HEK293 (cell line): ENCODE data around the gene FHL1.

ENCODE experiments used
- BCL6B ChIP-seq: fragments of 450-650 bp; formaldehyde crosslinking; IDR thresholded peaks from 2 replicates; pipeline ENCODE4 v1.5.1; 2017; ENCODE audit warnings: missing biosample characterization, missing genetic modification characterization
- CTCF ChIP-seq: fragments of 450-650 bp; formaldehyde crosslinking; IDR thresholded peaks from 2 replicates; pipeline ENCODE4 v1.5.1; 2016; ENCODE audit warnings: missing biosample characterization, missing genetic modification characterization
- GFI1B ChIP-seq: fragments of 450-650 bp; formaldehyde crosslinking; IDR thresholded peaks from 2 replicates; pipeline ENCODE4 v1.5.1; 2016; ENCODE audit warnings: missing biosample characterization, missing genetic modification characterization
- HOXC10 ChIP-seq: sonication (generic); formaldehyde crosslinking; IDR thresholded peaks from 2 replicates; pipeline ENCODE4 v1.8.1; 2023; ENCODE audit warnings: mild to moderate bottlenecking, missing genetic modification reagents
- IKZF3 ChIP-seq: fragments of 450-650 bp; IDR thresholded peaks from 2 replicates; pipeline ENCODE4 v1.5.0; 2018; ENCODE audit warnings: missing biosample characterization, mild to moderate bottlenecking, missing genetic modification characterization, moderate library complexity
- KLF1 ChIP-seq: fragments of 450-650 bp; formaldehyde crosslinking; IDR thresholded peaks from 2 replicates; pipeline ENCODE4 v1.5.1; 2016; ENCODE audit warnings: missing biosample characterization, missing genetic modification characterization
- KLF16 ChIP-seq: fragments of 450-650 bp; formaldehyde crosslinking; IDR thresholded peaks from 2 replicates; pipeline ENCODE4 v1.5.1; 2017; ENCODE audit warnings: missing biosample characterization, missing genetic modification characterization
- KLF7 ChIP-seq: fragments of 450-650 bp; formaldehyde crosslinking; IDR thresholded peaks from 2 replicates; pipeline ENCODE4 v1.5.1; 2016; ENCODE audit warnings: missing biosample characterization, missing genetic modification characterization, borderline replicate concordance
- KLF8 ChIP-seq: fragments of 450-650 bp; formaldehyde crosslinking; IDR thresholded peaks from 2 replicates; pipeline ENCODE4 v1.5.1; 2016; ENCODE audit warnings: missing biosample characterization, missing genetic modification characterization
- PBX3 ChIP-seq: sonication (generic); formaldehyde crosslinking; IDR thresholded peaks from 2 replicates; pipeline ENCODE4 v1.8.1; 2022; ENCODE audit warnings: mild to moderate bottlenecking, moderate library complexity, missing genetic modification reagents
- PRDM10 ChIP-seq: fragments of 450-650 bp; formaldehyde crosslinking; IDR thresholded peaks from 2 replicates; pipeline ENCODE4 v1.5.1; 2016; ENCODE audit warnings: missing biosample characterization, missing genetic modification characterization
- SALL2 ChIP-seq: fragments of 450-650 bp; formaldehyde crosslinking; IDR thresholded peaks from 2 replicates; pipeline ENCODE4 v1.5.0; 2017; ENCODE audit warnings: missing biosample characterization, mild to moderate bottlenecking, missing genetic modification characterization, borderline replicate concordance
- SCRT2 ChIP-seq: fragments of 450-650 bp; formaldehyde crosslinking; IDR thresholded peaks from 2 replicates; pipeline ENCODE4 v1.5.1; 2016; ENCODE audit warnings: missing biosample characterization, missing genetic modification characterization
- TCF7L2 ChIP-seq: IDR thresholded peaks from 2 replicates; pipeline ENCODE4 v1.6.1; 2011; ENCODE audit warnings: low read depth, mild to moderate bottlenecking, inconsistent platforms, low read length, moderate library complexity, borderline replicate concordance
- ZFP3 ChIP-seq: fragments of 450-650 bp; formaldehyde crosslinking; IDR thresholded peaks from 2 replicates; pipeline ENCODE4 v1.5.1; 2016; ENCODE audit warnings: low read depth, missing biosample characterization, missing genetic modification characterization
- ZFP37 ChIP-seq: fragments of 450-650 bp; formaldehyde crosslinking; IDR thresholded peaks from 2 replicates; pipeline ENCODE4 v1.5.1; 2016; ENCODE audit warnings: missing biosample characterization, missing genetic modification characterization
- ZNF132 ChIP-seq: fragments of 450-650 bp; formaldehyde crosslinking; IDR thresholded peaks from 2 replicates; pipeline ENCODE4 v1.5.1; 2017; ENCODE audit warnings: missing biosample characterization, missing genetic modification characterization, borderline replicate concordance
- ZNF2 ChIP-seq: fragments of 450-650 bp; formaldehyde crosslinking; IDR thresholded peaks from 2 replicates; pipeline ENCODE4 v1.5.1; 2016; ENCODE audit warnings: missing biosample characterization, missing genetic modification characterization
- ZNF23 ChIP-seq: fragments of 450-650 bp; formaldehyde crosslinking; IDR thresholded peaks from 2 replicates; pipeline ENCODE4 v1.5.1; 2016; ENCODE audit warnings: missing biosample characterization, missing genetic modification characterization, borderline replicate concordance
- ZNF266 ChIP-seq: fragments of 450-650 bp; formaldehyde crosslinking; IDR thresholded peaks from 2 replicates; pipeline ENCODE4 v1.5.1; 2016; ENCODE audit warnings: missing biosample characterization, missing genetic modification characterization, low read depth
- ZNF274 ChIP-seq, 2 experiments: fragments of 200-500 bp in 1 of 2; fragments of 450-650 bp in 1 of 2; sonication (Bioruptor generic) in 1 of 2; formaldehyde crosslinking in 1 of 2; IDR thresholded peaks; 2 replicates each; pipeline versions ENCODE4 v1.5.1 to v1.6.1; 2014 to 2016; ENCODE audit warnings: borderline replicate concordance in 1 of 2, inconsistent platforms in 1 of 2, low read length in 1 of 2, missing biosample characterization in 1 of 2, missing genetic modification characterization in 1 of 2
- ZNF362 ChIP-seq: fragments of 450-650 bp; formaldehyde crosslinking; IDR thresholded peaks from 2 replicates; pipeline ENCODE4 v1.5.1; 2016; ENCODE audit warnings: missing biosample characterization, missing genetic modification characterization
- ZNF416 ChIP-seq: fragments of 450-650 bp; formaldehyde crosslinking; IDR thresholded peaks from 2 replicates; pipeline ENCODE4 v1.5.1; 2016; ENCODE audit warnings: missing biosample characterization, missing genetic modification characterization
- ZNF501 ChIP-seq: fragments of 450-650 bp; formaldehyde crosslinking; IDR thresholded peaks from 2 replicates; pipeline ENCODE4 v1.5.1; 2016; ENCODE audit warnings: missing biosample characterization, missing genetic modification characterization
- ZNF544 ChIP-seq: fragments of 450-650 bp; formaldehyde crosslinking; IDR thresholded peaks from 2 replicates; pipeline ENCODE4 v1.5.0; 2017; ENCODE audit warnings: missing biosample characterization, missing genetic modification characterization
- ZNF654 ChIP-seq: fragments of 450-650 bp; formaldehyde crosslinking; IDR thresholded peaks from 2 replicates; pipeline ENCODE4 v1.5.1; 2016; ENCODE audit warnings: low read depth, missing biosample characterization, missing genetic modification characterization
- ZNF791 ChIP-seq: fragments of 450-650 bp; formaldehyde crosslinking; IDR thresholded peaks from 2 replicates; pipeline ENCODE4 v1.5.1; 2016; ENCODE audit warnings: missing biosample characterization, missing genetic modification characterization
- ZNF843 ChIP-seq: fragments of 450-650 bp; formaldehyde crosslinking; IDR thresholded peaks from 2 replicates; pipeline ENCODE4 v1.5.1; 2016; ENCODE audit warnings: missing biosample characterization, missing genetic modification characterization
- ZSCAN16 ChIP-seq: fragments of 450-650 bp; formaldehyde crosslinking; IDR thresholded peaks from 2 replicates; pipeline ENCODE4 v1.5.1; 2016; ENCODE audit warnings: missing biosample characterization, missing genetic modification characterization
- ZSCAN30 ChIP-seq: fragments of 450-650 bp; IDR thresholded peaks from 2 replicates; pipeline ENCODE4 v1.5.1; 2018; ENCODE audit warnings: missing biosample characterization, mild to moderate bottlenecking, missing genetic modification characterization, moderate library complexity

Gene FHL1

GRCh38 chrX:136162827-136163570 lies 15.7 kb downstream of the FHL1 start (continued):
- TF ChIP-seq KLF1 (tag by site-specific recombination) (peak; percentile 82), ZFP37 (tag by site-specific recombination) (no peak), ZNF2 (tag by site-specific recombination) (peak; percentile 55; the same call in 1 of the 2 replicates), BCL6B (tag by site-specific recombination) (no peak), ZNF23 (no peak), ZNF791 (tag by site-specific recombination) (no peak), ZSCAN30 (peak; percentile 20; the same call in 1 of the 2 replicates), KLF16 (no peak), ZNF362 (tag by site-specific recombination) (no peak), HOXC10 (CRISPR knock-in tag) (no peak), SCRT2 (tag by site-specific recombination) (peak; percentile 58; the same call in 1 of the 2 replicates), CTCF (tag by site-specific recombination) (peak; percentile 84), ZNF266 (no peak), ZSCAN16 (tag by site-specific recombination) (no peak), GFI1B (no peak), ZNF654 (tag by site-specific recombination) (peak; percentile 76), IKZF3 (peak; percentile 76), ZFP3 (tag by site-specific recombination) (no peak), ZNF274 (IDR thresholded peaks at IDR 0.05; ENCODE audit: low read length) (no peak), ZNF274 (tag by site-specific recombination; IDR thresholded peaks at IDR 0.05; ENCODE audit: borderline replicate concordance) (no peak), SALL2 (tag by site-specific recombination) (no peak), ZNF843 (tag by site-specific recombination) (no peak), ZNF416 (tag by site-specific recombination) (no peak), PBX3 (no peak), ZNF544 (tag by site-specific recombination) (no peak), PRDM10 (tag by site-specific recombination) (0 out of 2 replicates have a peak, but pooled peaks have one; percentile 15), TCF7L2 (no peak), ZNF501 (tag by site-specific recombination) (no peak), KLF7 (tag by site-specific recombination) (peak; percentile 68; the same call in 1 of the 2 replicates), ZNF132 (tag by site-specific recombination) (no peak), KLF8 (tag by site-specific recombination) (peak; percentile 82)
